NK-92 treated with Interleukin-12 subunit alpha and Interleukin-12 subunit beta, amount 100 ng/mL, for 24 hours (cell line): Measurements from ENCODE around the gene TYW1.
"Not testable (repeated sequence)": the region's sequence is repeated elsewhere in the genome, so short reads cannot be mapped to it uniquely, and the experiment has no call there.

Source experiments
- DNase-seq: peaks from one replicate; lab custom pipeline; 2025; lab: John Stamatoyannopoulos, UW

Gene TYW1

GRCh38 chr7:66996444-66997191 is at the start of gene TYW1:
TYW1 (plus strand) TSS chr7:66996833; CDS start chr7:66996979, 146 bp downstream.
- peak; percentile 99 for DNase-seq

GRCh38 chr7:66948480-66949109 is 48.0 kb upstream of the TYW1 start:
- no peak for DNase-seq

- no peak for DNase-seq
These were observed 46.3 kb upstream of the TYW1 start for GRCh38 chr7:66950311-66950710.

GRCh38 chr7:66950763-66951162 is 45.9 kb upstream of the TYW1 start:
- no peak for DNase-seq

GRCh38 chr7:66952343-66953043 is 44.1 kb upstream of the TYW1 start:
- no peak for DNase-seq

- DNase-seq = no peak
These were observed 43.6 kb upstream of the TYW1 start for GRCh38 chr7:66953044-66953427.

GRCh38 chr7:66957595-66958290 is 38.9 kb upstream of the TYW1 start:
- DNase-seq = no peak

- no peak for DNase-seq
These were observed 37.9 kb upstream of the TYW1 start for GRCh38 chr7:66958538-66959350.

- DNase-seq = no peak
These were observed 36.4 kb upstream of the TYW1 start for GRCh38 chr7:66960192-66960591.

GRCh38 chr7:66961096-66961495 is 35.5 kb upstream of the TYW1 start:
- no peak for DNase-seq

GRCh38 chr7:66964411-66964810 is 32.2 kb upstream of the TYW1 start:
- DNase-seq = no peak

- no peak for DNase-seq
These were observed 29.6 kb upstream of the TYW1 start for GRCh38 chr7:66967029-66967428.

- DNase-seq = not testable (repeated sequence)
These were observed 27.6 kb upstream of the TYW1 start for GRCh38 chr7:66969001-66969400.

- DNase-seq = no peak
These were observed 26.3 kb upstream of the TYW1 start for GRCh38 chr7:66970310-66970709.

GRCh38 chr7:66974986-66975590 is 21.5 kb upstream of the TYW1 start:
- DNase-seq = no peak

- not testable (repeated sequence) for DNase-seq
These were observed 18.3 kb upstream of the TYW1 start for GRCh38 chr7:66978312-66978711.

- DNase-seq = not testable (repeated sequence)
These were observed 17.6 kb upstream of the TYW1 start for GRCh38 chr7:66979013-66979412.

- DNase-seq = not testable (repeated sequence)
These were observed 16.3 kb upstream of the TYW1 start for GRCh38 chr7:66980336-66980735.

- not testable (repeated sequence) for DNase-seq
These were observed 7.1 kb upstream of the TYW1 start for GRCh38 chr7:66989552-66989951.

- not testable (repeated sequence) for DNase-seq
These were observed 2.6 kb upstream of the TYW1 start for GRCh38 chr7:66994051-66994450.

- peak; percentile 31 for DNase-seq
These were observed 2.0 kb upstream of the TYW1 start for GRCh38 chr7:66994691-66995049.
